Natural killer cell treated with Interleukin-12 subunit alpha and Interleukin-12 subunit beta and Interleukin-15 and Interleukin-18, amount 100 ng/mL, for 72 hours (primary cell): ENCODE measurements around the gene SLC8A2. TPM values are rescaled to one million over a fixed set of nuclear protein-coding genes. Genes with fewer than 3 reads are reported as not detected.

Source experiments
- ATAC-seq, 2 donors: fragments of 150-1000 bp; cut with Tn5 transposase in 1 of 2; sonication (Bioruptor Pico), chemical (Tn5 transposase) in 1 of 2; 2 replicates each; pipeline ENCODE4 v1.10.0; 2021
- DNase-seq: peaks from one replicate; pipeline ENCODE4 v3.0.0; 2022; ENCODE audit warnings: low spot score
- H3K27ac Mint-ChIP-seq, 2 donors: 1 replicate in 1 of 2; 2 replicates in 1 of 2; pipeline ENCODE4 v1.8.0; 2022; ENCODE audit warnings: mixed read lengths in 2 of 2, mild to moderate bottlenecking in 1 of 2, moderate library complexity in 1 of 2
- H3K27me3 Mint-ChIP-seq, 2 donors: 1 replicate in 1 of 2; 2 replicates in 1 of 2; pipeline ENCODE4 v1.8.0; 2022; ENCODE audit warnings: mixed read lengths in 2 of 2
- H3K36me3 Mint-ChIP-seq: one replicate; pipeline ENCODE4 v1.8.0; 2022; ENCODE audit warnings: mixed read lengths
- H3K4me1 Mint-ChIP-seq, 2 donors: 1 replicate in 1 of 2; 2 replicates in 1 of 2; pipeline ENCODE4 v1.8.0; 2022; ENCODE audit warnings: low read depth in 2 of 2, mixed read lengths in 2 of 2, mild to moderate bottlenecking in 1 of 2
- H3K4me3 Mint-ChIP-seq: one replicate; pipeline ENCODE4 v1.8.0; 2022; ENCODE audit warnings: mixed read lengths
- H3K9me3 Mint-ChIP-seq: 2 replicates; pipeline ENCODE4 v1.8.0; 2022; ENCODE audit warnings: mixed read lengths
- total RNA-seq, 2 donors: library from RNA; stranded (reverse); gene quantifications; one replicate each; pipeline ENCODE4 v1.2.3, GENCODE V29; 2022

The SLC8A2 gene
- total RNA-seq, 2 donors from 2014 or later: not detected

DNA sequence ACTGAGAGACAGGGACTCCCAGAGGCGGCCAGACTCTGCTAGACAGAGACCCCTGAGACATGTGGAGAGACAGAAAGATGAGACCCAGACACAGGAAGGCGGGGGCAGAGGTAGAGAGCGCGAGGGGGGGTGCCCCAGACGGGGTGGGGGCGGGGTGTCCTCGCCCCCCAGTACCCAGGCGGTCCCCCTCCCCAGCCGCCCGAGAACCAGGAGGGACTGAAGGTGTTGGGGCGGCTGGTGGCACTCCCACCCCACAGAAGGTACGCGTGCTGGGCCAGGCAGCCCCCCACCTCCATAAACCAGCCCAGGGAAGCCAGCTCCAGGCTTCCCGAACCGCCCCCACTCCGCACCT, 336 bp downstream of the SLC8A2 start:
- Mint-ChIP-seq H3K27me3 (peaks cover 27% of the 10 kb centered on the region in 2 donors), H3K4me1 (peaks cover 5 to 11% of the 10 kb centered on the region in 2 donors), H3K27ac (no peak overlapping the region), H3K9me3 (no peaks in the 10 kb centered on the region), H3K36me3 (no peaks in the 10 kb centered on the region), H3K4me3 (peak overlapping the region; percentile 5)
- DNase-seq (no peak), ATAC-seq (no peak)

DNA sequence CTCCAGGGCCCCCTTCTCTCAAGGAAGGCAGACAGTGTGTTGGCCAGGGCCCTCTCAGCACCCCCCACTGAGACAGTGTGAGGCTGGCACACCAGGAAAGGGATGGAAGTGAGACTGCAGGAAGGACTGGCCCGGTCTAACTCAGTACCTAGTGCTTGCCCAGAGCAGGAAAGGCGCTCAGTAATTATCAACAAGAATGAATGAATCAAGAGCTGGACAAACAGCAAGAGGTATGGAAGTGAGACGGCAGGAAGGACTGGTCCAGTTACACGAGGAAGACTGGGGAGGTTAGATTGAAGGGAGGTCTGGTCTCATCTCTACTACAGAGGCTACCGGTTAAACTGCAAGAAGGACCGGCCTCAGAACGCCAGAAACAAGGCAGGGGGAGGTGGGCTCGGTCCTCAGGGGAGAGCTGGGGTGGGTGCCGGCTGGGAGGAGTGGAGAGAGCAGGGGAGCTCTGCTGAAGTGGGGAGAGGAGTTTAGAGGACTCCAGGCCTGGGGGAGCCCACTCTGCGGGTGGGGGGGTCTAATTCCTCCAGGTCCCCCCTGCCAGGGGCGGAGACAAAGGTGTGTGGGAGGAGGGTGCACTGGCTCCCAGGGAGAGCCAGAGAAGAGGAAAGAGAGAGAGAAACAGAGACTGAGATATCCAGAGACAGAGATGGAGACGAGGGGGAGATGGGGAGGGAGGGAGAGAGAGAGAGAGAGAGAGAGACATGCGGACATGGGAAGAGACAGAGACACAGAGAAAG, 1.1 kb downstream of the SLC8A2 start:
- Mint-ChIP-seq H3K36me3 (no peaks in the 10 kb centered on the region), H3K27me3 (peaks cover 27% of the 10 kb centered on the region in 2 donors), H3K27ac (no peak overlapping the region), H3K4me1 (peaks cover 5 to 11% of the 10 kb centered on the region in 2 donors), H3K4me3 (peak overlapping the region; percentile 5), H3K9me3 (no peaks in the 10 kb centered on the region)
- ATAC-seq (no peak), DNase-seq (no peak)

DNA sequence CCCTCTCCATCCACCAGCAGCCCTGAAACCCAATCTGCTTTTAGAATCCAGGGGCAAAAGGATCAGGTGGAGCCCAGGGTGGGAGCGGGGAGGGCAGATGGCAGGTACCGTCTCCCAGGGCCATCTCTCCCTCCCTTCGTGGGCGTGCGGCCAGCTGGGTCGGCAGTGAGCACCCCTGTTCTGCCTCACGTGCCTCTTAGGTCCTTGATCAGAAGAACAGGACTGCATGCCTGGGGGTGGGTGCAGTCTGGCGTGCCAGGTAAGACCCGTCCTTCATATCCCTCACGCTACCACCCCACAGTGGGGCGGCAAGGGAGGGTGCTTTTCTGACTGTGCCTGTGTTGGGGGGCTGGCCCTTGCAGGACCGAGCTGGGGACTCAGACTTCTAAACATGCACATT, 2.0 kb downstream of the SLC8A2 start:
- no peak overlapping the region for H3K27ac Mint-ChIP-seq
- no peak for ATAC-seq
- H3K9me3 Mint-ChIP-seq: no peaks in the 10 kb centered on the region

DNA sequence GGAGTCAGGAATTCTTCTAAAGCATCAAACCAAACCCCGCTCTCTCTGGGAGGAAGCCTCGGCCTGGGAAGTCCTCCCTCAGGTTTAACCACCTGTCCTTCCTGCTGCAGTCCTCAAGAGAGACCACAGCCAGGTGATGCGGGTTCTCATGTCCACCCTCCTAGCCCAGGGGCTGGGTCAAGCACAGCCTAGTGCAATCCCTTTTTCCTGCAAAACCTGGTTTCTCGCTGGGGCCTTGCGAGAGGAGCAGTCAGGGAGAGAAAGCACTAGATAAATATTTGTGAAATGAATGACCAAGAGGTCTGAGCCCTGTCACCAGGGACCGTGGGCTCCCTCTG, 2.4 kb downstream of the SLC8A2 start:
- no peak overlapping the region for H3K4me3 Mint-ChIP-seq
- H3K4me1 Mint-ChIP-seq: peaks cover 5 to 11% of the 10 kb centered on the region in 2 donors
- no peak for ATAC-seq
- H3K36me3 Mint-ChIP-seq: no peaks in the 10 kb centered on the region
- H3K27ac Mint-ChIP-seq: no peak overlapping the region
- no peaks in the 10 kb centered on the region for H3K9me3 Mint-ChIP-seq
- peaks cover 30 to 32% of the 10 kb centered on the region in 2 donors for H3K27me3 Mint-ChIP-seq
- DNase-seq: no peak

More for the DNA sequence above, 2.0 kb downstream of the SLC8A2 start:
- no peak overlapping the region for H3K4me3 Mint-ChIP-seq
- no peak for DNase-seq
- peaks cover 27 to 28% of the 10 kb centered on the region in 2 donors for H3K27me3 Mint-ChIP-seq
- peaks cover 5 to 11% of the 10 kb centered on the region in 2 donors for H3K4me1 Mint-ChIP-seq
- H3K36me3 Mint-ChIP-seq: no peaks in the 10 kb centered on the region

DNA sequence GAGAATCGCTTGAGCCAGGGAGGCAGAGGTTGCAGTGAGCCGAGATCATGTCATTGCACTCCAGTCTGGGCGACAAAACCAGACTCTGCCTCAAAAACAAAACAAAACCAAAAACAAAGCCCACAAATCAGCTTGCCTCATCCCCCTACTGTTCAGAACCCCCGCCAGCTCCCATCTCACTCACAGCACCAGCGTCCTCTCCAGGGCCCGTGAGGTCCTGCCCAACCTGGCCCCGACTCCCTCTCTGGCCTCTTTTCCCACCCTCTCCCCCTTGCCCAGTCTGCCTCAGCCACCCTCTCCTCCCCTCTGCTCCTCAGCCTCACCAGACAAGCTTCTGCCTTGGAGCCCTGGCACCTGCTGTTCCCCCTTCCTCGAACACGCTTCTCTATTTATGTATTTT, 3.8 kb downstream of the SLC8A2 start:
- Mint-ChIP-seq H3K27me3 (peaks cover 30 to 33% of the 10 kb centered on the region in 2 donors), H3K27ac (no peak overlapping the region), H3K4me1 (peaks cover 5 to 11% of the 10 kb centered on the region in 2 donors), H3K4me3 (no peak overlapping the region), H3K9me3 (no peaks in the 10 kb centered on the region), H3K36me3 (no peaks in the 10 kb centered on the region)
- ATAC-seq (no peak), DNase-seq (no peak)

DNA sequence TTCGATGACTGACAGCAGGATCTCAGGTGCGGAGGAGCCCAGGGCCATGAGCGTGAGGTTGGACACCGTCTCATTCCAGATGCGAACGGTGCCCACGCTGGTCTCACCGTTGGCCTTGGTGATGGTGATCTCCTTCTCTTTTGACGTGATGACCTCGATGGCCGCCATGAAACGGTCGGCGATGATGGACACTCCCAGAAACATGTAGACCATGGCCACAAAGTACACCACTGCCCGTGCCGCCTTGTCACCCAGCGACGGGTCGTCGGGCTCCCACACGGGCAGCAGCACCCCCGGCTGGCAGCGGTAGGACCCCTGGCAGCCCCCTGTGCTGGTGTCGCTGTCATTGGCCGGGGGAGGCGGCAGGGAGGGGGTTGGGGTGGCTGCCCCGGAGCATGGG, 5.7 kb downstream of the SLC8A2 start:
- Mint-ChIP-seq H3K4me3 (no peak overlapping the region), H3K4me1 (peaks cover under 1 to 5% of the 10 kb centered on the region in 2 donors), H3K27ac (no peak overlapping the region), H3K9me3 (no peaks in the 10 kb centered on the region), H3K27me3 (peaks cover 24 to 26% of the 10 kb centered on the region in 2 donors), H3K36me3 (no peaks in the 10 kb centered on the region)
- DNase-seq (no peak), ATAC-seq (no peak)

DNA sequence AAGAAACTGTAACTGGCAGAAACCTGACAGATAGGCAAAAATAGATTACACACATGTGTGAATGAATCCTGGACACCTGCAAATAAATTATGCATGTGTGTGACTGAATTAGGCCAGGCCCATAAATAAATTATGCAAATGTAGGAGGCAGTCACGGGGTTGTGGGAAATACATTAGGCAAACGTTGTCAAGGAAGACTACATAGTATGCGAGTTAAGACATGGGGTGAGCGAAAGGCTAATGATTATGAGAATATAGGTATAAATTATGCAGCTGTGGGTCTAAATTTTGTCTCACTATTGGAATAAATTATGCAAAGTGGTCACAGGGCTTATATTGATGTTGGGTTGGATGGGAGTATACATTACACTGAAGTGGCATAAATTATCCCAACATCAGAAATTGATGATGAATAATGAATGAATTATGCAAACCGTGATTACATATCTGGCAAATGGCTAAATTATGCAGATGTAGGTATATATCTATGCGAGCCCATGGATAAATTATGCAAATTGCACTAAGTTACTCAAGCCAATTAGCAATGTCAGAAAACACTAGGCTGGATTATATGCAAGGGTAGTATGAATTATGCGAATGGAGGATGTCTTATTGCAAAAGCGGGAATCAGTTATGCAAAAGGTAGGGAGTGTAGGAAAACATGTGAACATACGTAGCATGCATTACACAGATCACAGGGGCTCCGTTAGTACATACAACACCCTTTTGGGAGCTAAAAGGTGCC, 6.8 kb downstream of the SLC8A2 start:
- Mint-ChIP-seq H3K4me1 (no peaks in the 10 kb centered on the region), H3K4me3 (no peak overlapping the region), H3K27me3 (peaks cover 16 to 17% of the 10 kb centered on the region in 2 donors), H3K36me3 (no peaks in the 10 kb centered on the region), H3K27ac (no peak overlapping the region), H3K9me3 (no peaks in the 10 kb centered on the region)
- ATAC-seq (no peak), DNase-seq (no peak)

DNA sequence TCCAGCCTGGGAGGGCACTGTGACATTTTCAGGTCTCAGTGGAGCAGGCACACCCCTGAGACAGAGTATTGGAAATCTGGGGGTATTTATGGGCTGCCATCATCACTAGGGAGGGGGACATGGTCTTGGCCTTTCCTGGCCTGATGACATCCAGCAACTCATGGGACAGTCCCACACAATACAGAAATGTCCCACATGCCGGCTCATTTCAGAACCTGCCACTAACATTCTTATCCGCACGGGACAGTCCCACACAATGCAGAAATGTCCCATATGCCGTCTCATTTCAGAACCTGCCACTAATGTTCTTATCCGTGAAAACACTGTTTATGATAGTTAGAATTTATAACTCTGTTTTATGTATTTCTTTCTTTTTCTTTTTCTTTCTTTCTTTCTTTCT, 9.8 kb downstream of the SLC8A2 start:
- no peak for DNase-seq
- Mint-ChIP-seq H3K4me3 (no peak overlapping the region), H3K36me3 (no peaks in the 10 kb centered on the region), H3K27me3 (peaks cover 6 to 7% of the 10 kb centered on the region in 2 donors), H3K4me1 (no peaks in the 10 kb centered on the region), H3K9me3 (no peaks in the 10 kb centered on the region), H3K27ac (no peak overlapping the region)
- no peak for ATAC-seq

DNA sequence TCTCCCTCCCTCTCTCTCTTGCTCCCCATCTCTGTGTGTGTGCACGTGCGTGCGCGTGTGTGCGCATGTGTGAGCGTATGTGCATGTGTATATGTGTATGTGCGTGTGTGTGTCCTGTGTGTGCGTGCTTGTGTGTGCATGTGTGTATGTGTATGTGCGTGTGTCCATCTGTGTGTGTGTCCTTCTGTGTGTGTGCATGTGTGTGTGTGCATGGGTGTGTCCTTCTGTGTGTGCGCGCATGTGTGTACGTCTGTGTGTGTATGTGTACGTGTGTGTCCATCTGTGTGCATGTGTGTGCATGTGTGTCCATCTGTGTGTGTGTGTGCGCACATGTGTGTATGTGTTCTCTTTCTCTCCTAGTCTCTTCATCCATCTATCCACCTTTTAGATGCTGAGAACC, 12.2 kb downstream of the SLC8A2 start:
- H3K4me1 Mint-ChIP-seq: no peaks in the 10 kb centered on the region
- H3K36me3 Mint-ChIP-seq: peaks cover 14% of the 10 kb centered on the region
- no peaks in the 10 kb centered on the region for H3K9me3 Mint-ChIP-seq
- no peak overlapping the region for H3K4me3 Mint-ChIP-seq
- H3K27ac Mint-ChIP-seq: no peak overlapping the region
- H3K27me3 Mint-ChIP-seq: peaks cover 23 to 24% of the 10 kb centered on the region in 2 donors
- DNase-seq: no peak
- no peak for ATAC-seq

- Mint-ChIP-seq H3K27ac (no peak overlapping the region), H3K4me1 (no peaks in the 10 kb centered on the region), H3K4me3 (no peak overlapping the region), H3K27me3 (peaks cover 21 to 28% of the 10 kb centered on the region in 2 donors), H3K9me3 (no peaks in the 10 kb centered on the region), H3K36me3 (peaks cover 14% of the 10 kb centered on the region)
- DNase-seq (no peak), ATAC-seq (peak in 1 of 2 donors; percentile 27)
These were observed 13.0 kb downstream of the SLC8A2 start for GRCh38 chr19:47458672-47459071.

DNA sequence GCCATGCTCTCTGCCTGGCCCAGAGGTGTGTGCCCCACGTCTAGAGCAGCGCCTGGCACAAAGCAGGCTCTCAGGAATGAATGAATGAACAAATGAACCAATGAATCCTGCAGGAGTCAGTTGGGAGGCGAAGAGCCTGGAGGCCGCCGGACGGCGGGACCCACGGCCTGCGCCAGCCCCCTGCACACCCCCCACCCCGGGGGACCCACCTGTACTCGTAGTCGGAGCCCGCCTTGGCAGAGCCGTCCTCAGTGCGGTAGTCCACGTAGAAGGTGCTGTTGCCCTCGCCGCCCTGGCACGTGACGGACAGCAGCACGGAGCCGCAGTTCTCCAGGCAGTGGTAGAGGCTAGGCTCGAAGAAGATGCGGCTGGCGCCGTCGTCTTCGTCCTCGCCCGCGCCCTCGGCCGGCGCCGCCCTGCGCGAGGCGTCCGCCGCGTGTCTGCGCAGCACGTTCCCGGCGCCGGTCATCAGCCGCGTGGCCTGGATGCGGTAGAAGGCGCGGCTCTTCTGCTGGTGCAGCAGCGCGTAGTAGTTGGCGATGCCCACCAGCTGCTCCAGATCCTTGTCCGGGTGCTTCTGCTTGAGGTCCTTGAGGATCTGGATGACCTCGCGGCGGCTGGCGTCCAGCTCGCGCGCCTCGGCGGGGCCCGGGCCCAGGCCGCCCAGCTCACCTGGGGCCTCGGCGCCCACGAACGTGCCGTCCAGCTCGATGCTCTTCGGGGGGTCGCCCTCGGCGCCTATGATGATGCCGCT, 14.8 kb downstream of the SLC8A2 start:
- Mint-ChIP-seq H3K9me3 (no peaks in the 10 kb centered on the region), H3K36me3 (peaks cover 14% of the 10 kb centered on the region), H3K27ac (no peak overlapping the region), H3K4me1 (no peaks in the 10 kb centered on the region), H3K4me3 (no peak overlapping the region), H3K27me3 (peaks cover 23 to 29% of the 10 kb centered on the region in 2 donors)
- no peak for ATAC-seq
- no peak for DNase-seq

DNA sequence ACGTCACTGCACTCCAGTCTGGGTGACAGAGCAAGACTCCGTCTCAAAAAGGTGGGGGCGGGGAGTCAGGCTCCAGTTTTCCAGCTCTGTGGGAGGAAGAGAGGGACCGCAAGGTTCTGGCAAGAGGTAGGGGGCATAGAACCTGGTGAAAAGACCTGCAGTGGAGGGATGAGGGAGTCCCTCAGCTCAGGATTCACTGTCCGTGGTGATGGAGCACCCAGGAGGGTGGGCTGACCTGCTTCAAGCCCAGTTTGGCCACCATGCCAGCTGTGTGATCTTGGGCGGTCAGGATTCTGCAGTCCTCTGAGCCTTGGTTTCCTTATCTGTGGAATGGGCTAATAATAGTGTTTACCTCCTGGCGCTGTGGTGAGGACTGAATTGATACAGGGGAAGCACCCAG, 21.2 kb downstream of the SLC8A2 start:
- Mint-ChIP-seq H3K4me1 (peaks cover 14 to 15% of the 10 kb centered on the region in 2 donors), H3K27me3 (peaks cover 48 to 52% of the 10 kb centered on the region in 2 donors), H3K9me3 (no peaks in the 10 kb centered on the region), H3K4me3 (no peak overlapping the region), H3K36me3 (peaks cover 8% of the 10 kb centered on the region), H3K27ac (no peak overlapping the region)
- DNase-seq (no peak), ATAC-seq (no peak)

- H3K4me1 Mint-ChIP-seq: peaks cover 31 to 36% of the 10 kb centered on the region in 2 donors
- DNase-seq: no peak
- H3K27ac Mint-ChIP-seq: no peak overlapping the region
- H3K36me3 Mint-ChIP-seq: no peaks in the 10 kb centered on the region
- ATAC-seq: no peak
- no peaks in the 10 kb centered on the region for H3K9me3 Mint-ChIP-seq
- H3K27me3 Mint-ChIP-seq: peaks cover 48 to 61% of the 10 kb centered on the region in 2 donors
- no peak overlapping the region for H3K4me3 Mint-ChIP-seq
These were observed 23.3 kb downstream of the SLC8A2 start for GRCh38 chr19:47448360-47448727.
